DND-41 (cell line): ENCODE measurements around the gene TTN.

ENCODE experiments used
- ATAC-seq: fragments of 200-7000 bp; cut with Tn5 transposase; 3 replicates; pipeline ENCODE4 v1.9.1; 2021; ENCODE audit warnings: low read depth; ENCODE audit not compliant: insufficient read depth
- DNase-seq: peaks from one replicate; pipeline ENCODE4 v3.0.0-alpha.2; 2020
- H2AFZ ChIP-seq: 2 replicates; pipeline ENCODE4 v1.6.0; 2012; ENCODE audit warnings: low read depth, low read length
- H3K27ac ChIP-seq: 2 replicates; pipeline ENCODE4 v1.5.1; 2012; ENCODE audit warnings: low read length, inconsistent platforms
- H3K27me3 ChIP-seq: fragments of 200-600 bp; sonication (generic); 2 replicates; pipeline ENCODE4 v1.6.0; 2012; ENCODE audit warnings: low read length, mild to moderate bottlenecking, inconsistent platforms; ENCODE audit not compliant: insufficient read depth, poor library complexity
- H3K36me3 ChIP-seq: 2 replicates; pipeline ENCODE4 v1.5.1; 2012; ENCODE audit warnings: low read length, inconsistent platforms; ENCODE audit not compliant: insufficient read depth
- H3K4me1 ChIP-seq: 2 replicates; pipeline ENCODE4 v1.5.1; 2012; ENCODE audit warnings: mild to moderate bottlenecking, low read length; ENCODE audit not compliant: insufficient read depth
- H3K4me2 ChIP-seq: 2 replicates; pipeline ENCODE4 v1.6.0; 2012; ENCODE audit warnings: mild to moderate bottlenecking, moderate library complexity, low read length, inconsistent platforms; ENCODE audit not compliant: insufficient read depth
- H3K4me3 ChIP-seq, 2 experiments: fragments of 200-600 bp in 1 of 2; shearing (Covaris generic) in 1 of 2; 2 replicates each; pipeline ENCODE4 v1.5.1; 2012 to 2016; ENCODE audit warnings: inconsistent platforms in 2 of 2, low read length in 2 of 2, mild to moderate bottlenecking in 2 of 2, low read depth in 1 of 2, moderate library complexity in 1 of 2
- H3K79me2 ChIP-seq: 2 replicates; pipeline ENCODE4 v1.6.0; 2012; ENCODE audit warnings: low read length, inconsistent platforms; ENCODE audit not compliant: insufficient read depth
- H3K9ac ChIP-seq: 2 replicates; pipeline ENCODE4 v1.6.0; 2012; ENCODE audit warnings: low read depth, mild to moderate bottlenecking, inconsistent platforms, low read length, moderate library complexity
- H3K9me3 ChIP-seq: 2 replicates; pipeline ENCODE4 v1.5.1; 2012; ENCODE audit warnings: low read length, moderate library complexity, mild to moderate bottlenecking, inconsistent platforms; ENCODE audit not compliant: insufficient read depth, severe bottlenecking
- H4K20me1 ChIP-seq: 2 replicates; pipeline ENCODE4 v1.6.0; 2012; ENCODE audit warnings: low read length; ENCODE audit not compliant: insufficient read depth
- EZH2 ChIP-seq: IDR thresholded peaks from 3 replicates; pipeline ENCODE4 v1.6.1; 2012; ENCODE audit warnings: borderline replicate concordance, low read depth, mild to moderate bottlenecking, moderate library complexity, low read length, inconsistent platforms; ENCODE audit not compliant: severe bottlenecking
- TF ChIP-seq, protein P1 (sequence below): IDR thresholded peaks from 2 replicates; pipeline ENCODE4 v1.5.1; 2012; ENCODE audit warnings: borderline replicate concordance, low read length, moderate library complexity, mild to moderate bottlenecking; ENCODE audit not compliant: poor library complexity, severe bottlenecking; ENCODE audit errors: extremely low read depth

Gene TTN

GRCh38 chr2:178482437-178482836 is 324.8 kb downstream of the TTN start:
- Histone ChIP-seq H3K9me3 (no peaks in the 10 kb centered on the region), H3K79me2 (peaks cover 79% of the 10 kb centered on the region), H3K4me1 (peaks cover 52% of the 10 kb centered on the region), H3K27ac (no peak overlapping the region), H3K36me3 (peaks cover 21% of the 10 kb centered on the region), H3K27me3 (no peaks in the 10 kb centered on the region), H4K20me1 (peaks cover 12% of the 10 kb centered on the region; the same call in 1 of the 2 replicates), H2AFZ (no peak overlapping the region), H3K4me2 (peak overlapping the region; percentile 69), H3K9ac (peak overlapping the region; percentile 1; the same call in 1 of the 2 replicates), H3K4me3 (peak overlapping the region in 1 of 2 experiments; percentile 42; a peak in 2 of 4 replicates)
- ATAC-seq (no peak), DNase-seq (no peak)
- no peak for TF ChIP-seq EZH2
- TF ChIP-seq, protein P1, sequence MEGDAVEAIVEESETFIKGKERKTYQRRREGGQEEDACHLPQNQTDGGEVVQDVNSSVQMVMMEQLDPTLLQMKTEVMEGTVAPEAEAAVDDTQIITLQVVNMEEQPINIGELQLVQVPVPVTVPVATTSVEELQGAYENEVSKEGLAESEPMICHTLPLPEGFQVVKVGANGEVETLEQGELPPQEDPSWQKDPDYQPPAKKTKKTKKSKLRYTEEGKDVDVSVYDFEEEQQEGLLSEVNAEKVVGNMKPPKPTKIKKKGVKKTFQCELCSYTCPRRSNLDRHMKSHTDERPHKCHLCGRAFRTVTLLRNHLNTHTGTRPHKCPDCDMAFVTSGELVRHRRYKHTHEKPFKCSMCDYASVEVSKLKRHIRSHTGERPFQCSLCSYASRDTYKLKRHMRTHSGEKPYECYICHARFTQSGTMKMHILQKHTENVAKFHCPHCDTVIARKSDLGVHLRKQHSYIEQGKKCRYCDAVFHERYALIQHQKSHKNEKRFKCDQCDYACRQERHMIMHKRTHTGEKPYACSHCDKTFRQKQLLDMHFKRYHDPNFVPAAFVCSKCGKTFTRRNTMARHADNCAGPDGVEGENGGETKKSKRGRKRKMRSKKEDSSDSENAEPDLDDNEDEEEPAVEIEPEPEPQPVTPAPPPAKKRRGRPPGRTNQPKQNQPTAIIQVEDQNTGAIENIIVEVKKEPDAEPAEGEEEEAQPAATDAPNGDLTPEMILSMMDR: no peak

DNA sequence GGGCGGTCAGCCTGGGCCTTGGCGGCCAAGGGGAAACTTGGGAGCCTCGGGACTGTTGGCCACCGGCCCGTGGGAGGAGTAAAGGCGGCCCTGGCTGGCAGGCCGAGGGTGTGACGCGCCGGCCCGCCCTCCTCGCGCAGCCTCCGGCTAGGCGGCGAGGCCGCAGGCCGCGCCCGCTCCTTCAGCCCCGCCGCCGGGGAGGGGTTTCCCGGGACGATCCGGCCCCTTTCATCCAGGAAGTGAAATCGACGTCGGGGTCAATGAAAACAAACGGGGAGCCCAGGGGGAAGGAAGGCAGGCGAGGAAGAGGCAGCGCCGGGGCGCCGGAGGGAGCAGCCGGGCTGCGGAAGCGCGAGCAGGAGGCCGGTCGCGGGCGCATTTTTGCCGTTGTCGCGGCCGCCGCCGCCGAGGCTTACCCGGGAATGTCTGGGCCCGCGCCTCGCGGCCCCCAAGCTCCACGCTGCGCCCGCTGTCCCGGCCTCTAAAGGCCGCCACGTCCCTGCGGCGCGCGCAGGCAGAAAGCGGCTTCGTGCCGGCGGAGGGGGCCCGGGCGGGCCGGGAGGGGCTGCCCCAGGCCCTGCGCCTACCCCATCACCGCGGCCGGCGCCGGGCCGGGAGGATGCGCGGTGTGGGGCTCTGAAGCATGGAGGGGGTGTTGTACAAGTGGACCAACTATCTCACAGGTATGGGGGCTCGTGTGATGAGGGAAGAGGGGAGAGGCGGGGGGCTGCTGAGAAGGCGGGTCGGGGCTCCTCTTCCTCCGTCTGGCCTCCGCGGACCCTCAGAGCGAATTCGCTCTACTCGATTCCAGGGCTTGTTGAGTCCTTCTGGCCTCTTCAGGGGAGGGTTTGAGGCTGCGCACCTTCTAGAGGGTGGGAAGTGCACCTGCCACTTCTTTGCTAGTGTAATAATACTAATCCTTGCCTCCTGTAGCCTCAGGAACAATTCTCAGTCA is 326.7 kb downstream of the TTN start, which contains the start of gene PLEKHA3:
TSS of gene PLEKHA3 (plus strand) at position 231 of the 955 bp plus-strand sequence. CDS start at position 644, 413 bp downstream.
- peak within 1 kb of the TSS; percentile 65 to 88 for H3K4me3 ChIP-seq
- TF ChIP-seq, protein P1: peak; percentile 10
- no peak for TF ChIP-seq EZH2
- peak within 1 kb of the TSS; percentile 69 for H3K4me2 ChIP-seq
- peaks cover 69% of the 10 kb centered on the region for H3K4me1 ChIP-seq
- DNase-seq (peak; percentile 83), ATAC-seq (peak; percentile 71)
- peaks cover 76% of the 10 kb centered on the region for H3K79me2 ChIP-seq
- H3K27ac ChIP-seq: peak within 1 kb of the TSS; percentile 95
- peaks cover 4% of the 10 kb centered on the region for H3K36me3 ChIP-seq
- H3K9ac ChIP-seq: peak within 1 kb of the TSS; percentile 78
- no peaks in the 10 kb centered on the region for H3K27me3 ChIP-seq
- H3K9me3 ChIP-seq: no peaks in the 10 kb centered on the region
- H2AFZ ChIP-seq: peak within 1 kb of the TSS; percentile 96
- peaks cover 10% of the 10 kb centered on the region; the same call in 1 of the 2 replicates for H4K20me1 ChIP-seq

DNA sequence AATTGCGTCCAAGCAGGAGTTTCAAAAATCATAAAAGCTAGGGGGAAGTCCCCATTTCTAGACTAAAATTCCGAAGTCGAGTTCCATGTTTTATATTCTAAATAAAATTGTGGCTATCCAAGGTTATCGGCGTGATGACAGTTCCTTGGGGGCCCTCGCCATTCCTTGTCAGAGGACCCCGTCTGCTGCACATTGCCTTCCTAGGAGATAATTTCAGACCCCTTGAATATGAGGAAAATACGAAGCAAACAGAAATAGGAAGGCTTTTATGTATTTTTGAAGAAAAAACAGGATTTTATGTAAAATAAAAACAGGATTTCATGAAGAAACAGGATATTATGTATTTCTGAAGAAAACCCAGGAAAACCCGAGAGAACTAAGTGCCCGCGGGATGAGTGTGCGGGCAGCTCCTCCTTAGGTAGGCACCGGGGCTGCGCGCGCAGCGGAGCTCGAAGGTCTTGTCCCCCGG is 327.4 kb downstream of the TTN start:
- DNase-seq: no peak
- Histone ChIP-seq H3K9me3 (no peaks in the 10 kb centered on the region), H3K27me3 (no peaks in the 10 kb centered on the region), H3K4me1 (peaks cover 69% of the 10 kb centered on the region), H3K79me2 (peaks cover 71% of the 10 kb centered on the region), H2AFZ (peak overlapping the region; percentile 96), H4K20me1 (peaks cover 10% of the 10 kb centered on the region; the same call in 1 of the 2 replicates), H3K27ac (peak overlapping the region; percentile 95), H3K36me3 (no peaks in the 10 kb centered on the region), H3K9ac (peak overlapping the region; percentile 78), H3K4me3 (peak overlapping the region; percentile 65 to 88; a peak in 3 of 4 replicates), H3K4me2 (peak overlapping the region; percentile 69)
- ATAC-seq: no peak; the same call in 2 of the 3 replicates
- TF ChIP-seq, protein P1: no peak
- no peak for TF ChIP-seq EZH2
